MG63 (cell line): ENCODE data around the gene METTL22. TPM values are rescaled to one million over a fixed set of nuclear protein-coding genes. Genes with fewer than 3 reads are reported as not detected.

ENCODE experiments used
- DNase-seq: peaks from one replicate; pipeline ENCODE4 v3.0.0-alpha.2; 2020
- H3K27me3 ChIP-seq: fragments of 250-450 bp; sonication (Bioruptor Pico); 2 replicates; pipeline ENCODE4 v1.5.1; 2020; ENCODE audit warnings: mild to moderate bottlenecking, moderate library complexity
- H3K36me3 ChIP-seq: fragments of 250-450 bp; sonication (Bioruptor Pico); 2 replicates; pipeline ENCODE4 v1.5.1; 2020; ENCODE audit warnings: mild to moderate bottlenecking, moderate library complexity
- H3K4me3 ChIP-seq: fragments of 250-450 bp; sonication (Bioruptor Pico); 2 replicates; pipeline ENCODE4 v1.5.1; 2020; ENCODE audit warnings: mild to moderate bottlenecking, moderate library complexity
- H3K9me3 ChIP-seq: fragments of 250-450 bp; sonication (Bioruptor Pico); 2 replicates; pipeline ENCODE4 v1.5.1; 2020; ENCODE audit warnings: mild to moderate bottlenecking, moderate library complexity
- total RNA-seq: library from RNA; depleted of rRNA; stranded (reverse); fragments of >200 nt; shearing (Covaris generic); gene quantifications from 2 replicates; pipeline ENCODE4 v1.2.3, GENCODE V29; 2014; ENCODE audit warnings: low replicate concordance

Gene METTL22
- total RNA-seq, 1 experiment from 2014 or later = 30.4 TPM

DNA sequence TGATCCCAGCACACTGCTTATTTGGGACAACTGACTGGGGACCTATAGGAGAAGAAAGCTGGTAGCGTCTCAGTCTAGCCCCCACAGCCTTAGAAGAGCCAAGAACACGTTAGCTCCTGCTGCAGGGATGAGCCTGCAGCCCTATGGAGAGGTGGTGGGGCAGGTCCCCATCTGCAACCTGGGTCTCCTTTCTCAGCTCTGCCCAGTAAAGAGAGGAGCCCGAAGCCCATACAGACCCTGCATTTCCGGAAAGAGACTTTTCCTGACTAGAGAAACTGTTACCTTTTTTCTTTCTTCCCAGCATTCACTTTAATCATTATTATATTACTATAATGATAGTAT is 788 bp downstream of the METTL22 start:
- Histone ChIP-seq H3K9me3 (no peaks in the 10 kb centered on the region), H3K27me3 (peaks cover 15% of the 10 kb centered on the region), H3K4me3 (peak overlapping the region; percentile 98), H3K36me3 (peaks cover 39% of the 10 kb centered on the region)
- DNase-seq = no peak

DNA sequence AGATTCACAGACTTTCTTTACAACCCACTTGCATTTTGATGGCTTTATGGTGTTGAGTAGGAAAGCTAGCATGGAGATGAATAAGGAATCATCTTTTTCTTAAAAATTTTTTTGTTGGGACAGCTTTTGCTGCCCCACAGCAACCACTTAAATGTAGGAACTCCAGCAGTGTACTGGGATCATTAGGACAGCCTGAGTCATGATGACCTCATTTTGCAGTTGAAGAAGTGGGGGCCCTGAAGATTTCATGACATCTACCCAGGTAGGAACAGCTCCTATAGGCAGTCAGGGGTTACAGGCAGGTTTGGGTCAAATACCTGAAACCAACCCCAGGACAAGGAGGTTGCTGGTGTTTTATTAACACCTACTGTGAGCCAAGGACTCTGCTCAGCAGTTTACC is 2.1 kb downstream of the METTL22 start:
- H3K4me3 ChIP-seq = no peak overlapping the region
- H3K36me3 ChIP-seq = peaks cover 53% of the 10 kb centered on the region
- H3K9me3 ChIP-seq = no peaks in the 10 kb centered on the region
- H3K27me3 ChIP-seq = peaks cover 9% of the 10 kb centered on the region
- DNase-seq = no peak

DNA sequence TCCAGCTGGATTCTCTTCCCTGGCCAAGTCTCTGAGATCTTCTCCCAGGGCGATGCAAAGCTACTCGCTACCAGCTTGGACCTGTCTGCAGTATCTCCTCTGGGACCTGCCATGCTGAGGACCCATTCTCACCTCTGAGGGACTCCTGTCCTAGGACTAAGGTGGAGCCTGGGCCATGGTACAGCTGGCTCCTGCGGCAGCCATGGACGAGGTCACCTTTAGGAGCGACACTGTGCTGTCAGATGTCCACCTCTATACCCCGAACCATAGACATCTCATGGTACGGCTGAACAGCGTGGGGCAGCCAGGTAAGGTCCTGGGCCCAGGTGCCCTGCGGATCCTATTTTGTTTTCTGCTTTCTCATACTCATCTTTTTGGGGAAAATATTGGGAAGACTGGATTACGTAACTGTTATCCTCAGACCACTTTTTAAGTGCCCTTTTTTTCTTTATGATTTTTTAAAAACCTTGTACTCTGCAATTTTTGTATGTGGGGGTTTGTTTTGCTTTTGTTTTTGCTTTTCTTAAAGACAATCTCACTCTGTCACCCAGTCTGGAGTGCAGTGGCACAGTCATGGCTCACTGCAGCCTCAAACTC is 4.1 kb downstream of the METTL22 start:
- Histone ChIP-seq H3K36me3 (peaks cover 72% of the 10 kb centered on the region), H3K9me3 (no peaks in the 10 kb centered on the region), H3K27me3 (no peaks in the 10 kb centered on the region), H3K4me3 (no peak overlapping the region)
- DNase-seq = no peak

DNA sequence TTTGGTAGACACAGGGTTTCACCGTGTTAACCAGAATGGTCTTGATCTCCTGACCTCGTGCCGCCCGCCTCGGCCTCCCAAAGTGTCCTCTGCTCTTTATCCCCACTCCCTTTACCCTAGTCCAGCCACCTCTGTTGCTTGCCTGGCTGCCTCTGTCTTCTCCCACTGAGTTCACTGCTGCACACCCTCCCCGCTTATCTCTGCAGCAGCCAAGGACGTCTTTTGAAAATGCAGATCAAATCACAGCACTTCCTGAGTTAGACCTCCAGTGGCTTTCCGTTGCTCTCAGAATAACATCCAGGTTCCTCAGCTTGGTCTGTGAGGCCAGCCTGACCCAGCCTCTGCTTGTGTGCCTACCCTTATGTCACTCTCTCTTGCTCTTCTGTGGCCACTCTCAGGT is 5.4 kb downstream of the METTL22 start:
- H3K36me3 ChIP-seq = peaks cover 81% of the 10 kb centered on the region

DNA sequence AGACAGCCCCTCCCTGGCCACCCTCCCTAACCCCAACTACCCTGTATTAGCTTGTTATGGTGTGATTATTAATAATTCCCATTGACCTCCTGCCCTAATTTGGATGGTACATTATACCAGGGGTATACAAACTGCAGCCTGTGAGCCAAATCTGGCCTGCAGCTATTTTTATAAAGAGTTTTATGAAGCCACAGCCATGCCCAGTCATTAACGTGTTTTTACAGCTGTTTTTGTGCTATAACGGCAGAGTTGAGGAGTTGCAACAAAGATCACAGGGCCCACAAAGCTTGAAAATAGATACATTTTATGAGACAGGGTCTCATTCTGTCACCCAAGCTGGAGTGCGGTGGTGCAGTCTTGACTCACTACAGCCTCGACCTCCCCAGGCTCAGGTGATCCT is 6.0 kb downstream of the METTL22 start:
- no peak for DNase-seq
- Histone ChIP-seq H3K4me3 (no peak overlapping the region), H3K36me3 (peaks cover 80% of the 10 kb centered on the region), H3K27me3 (no peaks in the 10 kb centered on the region), H3K9me3 (no peaks in the 10 kb centered on the region)

More for the DNA sequence above, 5.4 kb downstream of the METTL22 start:
- Histone ChIP-seq H3K27me3 (no peaks in the 10 kb centered on the region), H3K9me3 (no peaks in the 10 kb centered on the region), H3K4me3 (no peak overlapping the region)
- DNase-seq = no peak

DNA sequence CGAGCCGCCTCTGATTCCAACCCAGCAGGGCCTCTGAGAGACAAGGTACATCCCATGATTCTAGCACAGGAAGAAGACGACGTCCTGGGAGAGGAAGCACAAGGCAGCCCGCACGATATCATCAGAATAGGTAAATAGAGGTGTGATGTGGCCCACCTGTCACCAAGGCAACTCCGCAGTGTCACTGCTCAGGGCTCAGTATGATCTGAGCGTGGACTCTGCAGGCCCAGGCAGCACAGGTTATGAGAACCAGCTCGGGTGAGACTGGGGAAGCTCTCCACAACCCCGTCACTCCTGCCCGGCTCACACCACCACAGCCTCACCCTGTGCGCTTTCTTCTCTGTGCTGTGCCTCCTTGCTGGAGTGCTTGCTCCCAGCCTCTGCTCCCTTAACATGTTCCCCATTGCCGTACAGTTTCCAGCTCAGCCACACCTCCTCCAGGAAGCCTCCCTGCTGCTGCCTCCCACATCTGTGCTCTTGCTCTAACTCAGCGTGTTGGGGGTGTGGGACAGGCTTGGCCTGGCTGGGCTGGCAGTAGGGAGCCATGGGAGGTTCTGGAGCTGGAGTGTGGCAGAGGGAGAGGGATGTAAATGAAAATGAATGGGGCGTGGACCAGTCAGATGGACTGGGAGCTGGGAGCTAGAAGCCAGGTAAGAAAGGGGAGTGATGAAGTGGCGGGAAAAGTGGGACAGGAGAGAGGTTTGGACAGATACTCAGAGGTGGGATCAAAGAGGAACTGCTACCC is 7.7 kb downstream of the METTL22 start:
- Histone ChIP-seq H3K9me3 (no peaks in the 10 kb centered on the region), H3K36me3 (peaks cover 77% of the 10 kb centered on the region), H3K27me3 (no peaks in the 10 kb centered on the region), H3K4me3 (no peak overlapping the region)
- DNase-seq = no peak

DNA sequence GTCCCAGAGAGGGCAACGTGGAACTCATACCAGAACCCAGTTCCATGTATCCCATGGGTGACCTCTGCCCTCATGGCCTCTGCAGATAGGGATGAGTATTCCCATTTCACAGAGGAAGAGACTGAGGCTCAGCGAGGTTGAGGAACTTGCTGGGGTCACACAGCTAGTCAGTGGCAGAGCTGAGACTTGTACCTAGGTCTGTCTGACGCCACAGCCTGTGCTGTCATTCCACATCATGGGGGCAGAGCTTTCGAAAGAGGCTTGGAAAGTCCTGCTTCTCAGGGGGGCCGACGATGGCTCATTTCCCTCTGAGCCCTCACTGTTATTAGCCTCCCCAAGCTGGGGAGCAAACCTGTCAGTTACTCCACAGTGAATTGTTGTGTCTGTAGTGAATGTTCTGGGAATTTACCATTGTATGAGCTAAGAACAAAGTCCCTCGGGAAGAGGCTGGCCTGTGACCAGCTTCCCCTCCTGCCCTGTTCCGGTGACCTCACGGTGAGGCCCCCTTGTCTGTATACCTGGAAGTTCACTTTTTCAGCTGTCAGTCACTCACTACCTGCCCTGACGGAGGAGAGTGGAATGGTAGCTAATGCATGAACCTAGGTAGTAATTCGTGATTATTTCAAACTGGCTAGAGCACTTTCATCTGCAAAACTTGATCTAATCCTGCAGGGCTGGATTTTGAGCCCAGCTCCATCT is 8.9 kb downstream of the METTL22 start:
- Histone ChIP-seq H3K9me3 (no peaks in the 10 kb centered on the region), H3K27me3 (no peaks in the 10 kb centered on the region), H3K36me3 (peaks cover 73% of the 10 kb centered on the region), H3K4me3 (no peak overlapping the region)
- no peak for DNase-seq

DNA sequence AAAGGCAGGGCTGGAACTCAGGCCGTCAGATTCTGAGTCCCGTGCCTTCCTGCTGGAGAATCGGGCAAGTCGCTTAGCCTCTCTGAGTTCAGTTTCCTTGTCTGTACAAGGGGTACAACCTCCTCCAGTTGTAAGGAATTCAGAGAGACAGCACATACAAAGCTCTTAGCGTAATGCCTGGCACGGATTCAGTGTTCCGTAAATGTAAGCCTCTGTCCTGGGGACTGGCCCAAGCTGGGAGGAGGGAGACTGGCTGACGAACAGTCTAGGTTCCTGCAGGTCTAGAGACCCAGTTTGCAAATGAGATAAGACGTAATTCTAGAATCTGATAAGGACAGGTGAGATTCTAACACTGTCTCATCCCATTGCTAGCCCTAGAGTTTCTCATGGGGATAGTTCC is 9.9 kb downstream of the METTL22 start:
- peaks cover 68% of the 10 kb centered on the region for H3K36me3 ChIP-seq
- no peaks in the 10 kb centered on the region for H3K9me3 ChIP-seq
- no peaks in the 10 kb centered on the region for H3K27me3 ChIP-seq
- DNase-seq = no peak
- no peak overlapping the region for H3K4me3 ChIP-seq

DNA sequence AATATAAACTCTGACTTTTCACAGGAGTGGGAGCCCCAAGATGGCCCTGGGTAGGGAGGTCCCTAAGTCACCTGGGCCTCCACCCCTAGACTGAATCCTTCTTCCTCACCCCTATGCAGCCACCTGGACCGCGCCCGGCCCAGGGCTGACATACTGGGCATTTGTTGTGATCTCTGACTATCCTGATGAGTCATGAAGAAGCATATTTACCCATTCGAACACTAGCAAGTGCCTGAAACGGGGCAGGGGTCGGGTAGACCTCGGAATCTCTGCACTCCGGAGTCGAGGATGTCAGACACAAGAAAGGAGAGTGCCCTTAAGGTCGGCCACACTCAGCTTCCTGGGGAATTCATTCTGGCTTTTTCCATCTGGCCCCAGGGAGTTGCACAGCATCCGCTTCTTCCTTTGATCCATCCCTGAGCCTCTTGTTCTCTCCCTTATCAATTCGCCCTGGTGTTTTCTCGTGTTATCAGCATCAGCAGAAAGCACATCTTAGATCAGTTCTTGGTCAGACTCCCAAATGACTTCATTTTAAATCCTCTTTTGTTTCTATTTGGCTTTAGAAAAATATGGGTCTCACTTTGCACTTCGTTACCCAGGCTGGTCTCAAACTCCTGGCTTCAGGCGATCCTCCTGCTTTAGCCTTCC is 10.4 kb downstream of the METTL22 start:
- H3K4me3 ChIP-seq = no peak overlapping the region
- no peaks in the 10 kb centered on the region for H3K9me3 ChIP-seq
- no peaks in the 10 kb centered on the region for H3K27me3 ChIP-seq
- peaks cover 65% of the 10 kb centered on the region for H3K36me3 ChIP-seq
- no peak for DNase-seq

DNA sequence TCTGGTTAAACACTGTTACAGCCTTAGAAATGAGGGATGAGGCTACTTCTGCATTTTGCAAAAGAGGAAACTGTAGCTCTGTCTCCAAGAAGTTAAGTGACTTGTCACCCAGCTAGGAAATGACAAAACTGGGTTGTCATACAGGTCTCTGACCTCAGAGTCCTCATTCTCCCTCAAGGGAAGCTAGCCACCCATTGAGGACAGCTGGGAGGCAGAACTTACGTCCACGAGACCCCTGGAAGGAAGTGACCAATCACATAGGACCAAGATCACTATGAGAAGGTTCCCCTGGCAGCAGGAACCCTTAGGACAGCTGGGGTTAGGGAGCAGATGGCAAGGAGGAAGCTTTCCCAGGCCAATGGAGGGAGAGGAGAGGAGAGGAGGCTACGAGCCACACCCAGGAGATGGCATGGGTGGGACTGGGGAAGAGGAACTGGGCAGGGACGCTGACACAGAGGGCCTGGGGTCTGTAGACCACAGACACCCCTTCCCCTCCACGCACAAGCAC is 11.2 kb downstream of the METTL22 start:
- Histone ChIP-seq H3K27me3 (no peaks in the 10 kb centered on the region), H3K9me3 (no peaks in the 10 kb centered on the region), H3K4me3 (no peak overlapping the region), H3K36me3 (peaks cover 63% of the 10 kb centered on the region)
- no peak for DNase-seq

DNA sequence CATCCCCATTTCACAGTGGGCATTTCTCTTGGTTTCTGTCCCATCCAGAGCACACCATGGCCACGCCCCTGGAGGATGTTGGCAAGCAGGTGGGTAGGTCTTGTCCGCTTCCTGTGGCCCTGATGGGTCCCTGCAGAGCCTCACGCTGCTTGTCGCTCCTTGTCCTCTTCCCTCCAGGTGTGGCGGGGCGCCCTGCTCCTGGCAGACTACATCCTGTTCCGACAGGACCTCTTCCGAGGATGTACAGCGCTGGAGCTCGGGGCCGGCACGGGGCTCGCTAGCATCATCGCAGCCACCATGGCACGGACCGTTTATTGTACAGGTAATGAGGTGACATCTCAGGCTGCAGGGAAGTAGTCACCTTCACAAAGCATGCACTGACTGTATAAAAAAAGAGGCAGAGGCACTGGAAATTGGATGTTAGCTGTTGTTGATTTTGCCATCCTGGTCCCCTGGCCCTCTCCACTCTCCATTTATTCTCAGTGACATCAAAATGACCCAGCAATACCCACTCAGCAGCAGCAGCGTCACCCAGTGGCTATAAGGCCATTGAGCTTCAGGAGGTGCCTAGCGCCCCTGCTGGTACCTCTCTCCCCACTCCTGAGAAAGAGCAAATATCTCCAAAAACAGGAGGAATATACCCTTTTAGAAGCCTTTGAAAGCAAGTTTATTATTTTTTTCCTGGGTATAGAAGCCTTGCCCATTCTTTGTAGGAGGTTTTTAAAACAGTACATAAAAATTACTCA is 13.7 kb downstream of the METTL22 start:
- no peaks in the 10 kb centered on the region for H3K27me3 ChIP-seq
- H3K9me3 ChIP-seq = no peaks in the 10 kb centered on the region
- peaks cover 60% of the 10 kb centered on the region for H3K36me3 ChIP-seq
- DNase-seq = no peak
- H3K4me3 ChIP-seq = no peak overlapping the region

DNA sequence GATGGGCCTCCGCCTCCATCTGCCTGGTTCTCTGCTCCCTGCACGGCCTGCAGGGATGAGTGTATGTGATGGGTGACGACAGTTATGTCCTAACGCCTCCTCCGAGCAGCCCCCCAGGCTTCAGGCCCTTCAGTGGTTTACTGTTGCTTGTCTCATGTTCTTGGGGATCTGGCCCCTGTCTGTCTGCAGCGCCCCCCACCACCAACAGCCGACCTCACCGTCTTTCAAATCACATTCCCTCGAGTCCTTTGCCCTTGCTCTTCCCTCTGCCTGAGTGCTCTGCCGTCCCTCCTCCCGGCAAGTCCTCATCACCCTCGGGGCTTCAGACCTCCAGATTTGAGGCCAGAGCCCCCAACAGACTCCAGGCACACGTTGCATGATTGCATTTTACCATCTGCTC is 18.2 kb downstream of the METTL22 start:
- no peak overlapping the region for H3K4me3 ChIP-seq
- DNase-seq = no peak
- H3K36me3 ChIP-seq = peaks cover 70% of the 10 kb centered on the region
- no peaks in the 10 kb centered on the region for H3K27me3 ChIP-seq
- no peaks in the 10 kb centered on the region for H3K9me3 ChIP-seq

DNA sequence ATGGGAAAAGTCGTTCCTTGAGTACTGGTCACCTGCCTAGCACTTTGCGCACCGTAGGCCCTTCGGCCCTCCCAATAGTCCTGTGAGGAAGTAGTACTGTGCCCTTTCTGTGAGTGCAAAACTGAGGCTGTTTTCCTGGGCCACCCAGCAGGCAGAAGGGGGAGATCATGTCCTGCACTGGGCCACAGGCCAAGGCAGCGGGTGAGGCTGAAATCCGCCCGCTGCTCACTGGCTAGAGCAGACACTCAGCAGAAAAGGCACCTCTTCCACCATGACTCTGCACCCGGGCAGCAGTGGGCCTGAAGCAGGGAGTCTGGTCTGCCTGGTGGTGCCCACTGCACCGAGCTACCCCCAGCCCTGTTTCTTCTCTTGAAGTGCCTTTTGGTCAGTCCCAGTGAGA is 20.2 kb downstream of the METTL22 start:
- Histone ChIP-seq H3K27me3 (no peaks in the 10 kb centered on the region), H3K9me3 (no peaks in the 10 kb centered on the region), H3K4me3 (no peak overlapping the region), H3K36me3 (peaks cover 72% of the 10 kb centered on the region)
- no peak for DNase-seq

DNA sequence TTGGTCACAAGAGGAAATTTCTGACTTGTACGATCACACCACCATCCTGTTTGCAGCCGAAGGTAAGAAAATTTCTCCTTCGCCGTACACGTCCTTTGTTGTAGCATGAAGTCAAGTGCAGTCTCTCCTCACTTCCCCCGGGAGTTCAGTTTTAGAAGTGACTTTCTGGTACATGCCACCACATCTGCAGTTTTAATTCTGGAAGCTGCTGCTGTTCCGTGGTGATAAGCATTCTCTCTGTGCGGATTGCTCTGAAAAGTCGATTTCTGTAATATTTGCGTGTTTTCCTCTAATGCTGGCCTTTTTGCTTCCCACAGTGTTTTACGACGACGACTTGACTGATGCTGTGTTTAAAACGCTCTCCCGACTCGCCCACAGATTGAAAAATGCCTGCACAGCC is 20.6 kb downstream of the METTL22 start:
- Histone ChIP-seq H3K36me3 (peaks cover 76% of the 10 kb centered on the region), H3K4me3 (no peak overlapping the region)

DNA sequence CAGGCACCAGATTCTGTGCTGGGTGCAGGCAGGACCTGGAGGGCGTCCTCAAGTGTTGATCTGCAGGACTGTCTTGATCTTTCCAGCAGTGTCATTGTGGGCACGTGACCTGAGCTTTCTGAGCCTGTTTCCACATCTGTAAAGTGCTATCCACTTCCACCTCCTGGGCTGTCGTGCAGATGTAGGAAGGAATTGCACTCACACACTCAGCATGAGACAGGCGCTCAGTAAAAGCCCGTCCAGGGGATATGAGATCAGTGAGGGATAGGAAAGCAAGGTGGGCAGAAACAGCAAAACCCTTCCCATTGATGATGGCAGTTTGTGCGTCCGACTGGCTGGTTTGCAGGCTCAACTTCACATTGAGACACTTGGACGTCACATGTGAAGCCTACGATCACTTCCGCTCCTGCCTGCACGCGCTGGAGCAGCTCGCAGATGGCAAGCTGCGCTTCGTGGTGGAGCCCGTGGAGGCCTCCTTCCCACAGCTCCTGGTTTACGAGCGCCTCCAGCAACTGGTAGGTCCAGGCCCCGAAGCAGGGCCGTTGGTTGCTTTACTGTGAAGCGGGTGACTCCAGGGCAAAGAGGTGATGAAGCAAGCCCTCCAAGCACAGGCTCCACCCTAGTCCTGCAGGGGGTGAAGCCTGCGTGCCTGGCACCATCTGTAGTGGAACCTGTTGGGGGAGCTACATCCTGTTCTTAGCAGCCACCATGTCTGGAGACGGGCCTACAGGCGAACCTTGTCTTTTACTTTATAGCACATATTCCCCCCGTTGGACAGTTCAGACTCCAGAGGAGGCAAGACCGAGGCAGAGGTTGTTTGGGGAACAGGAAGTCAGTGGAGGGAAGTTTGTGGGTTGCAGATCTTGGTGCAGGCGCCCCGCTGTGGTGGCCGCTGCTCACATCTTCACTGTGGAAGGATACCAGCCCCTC is 23.0 kb downstream of the METTL22 start:
- no peak for DNase-seq
- no peaks in the 10 kb centered on the region for H3K9me3 ChIP-seq
- H3K4me3 ChIP-seq = no peak overlapping the region
- H3K36me3 ChIP-seq = peaks cover 64% of the 10 kb centered on the region
- H3K27me3 ChIP-seq = no peaks in the 10 kb centered on the region

More for the DNA sequence above, 20.6 kb downstream of the METTL22 start:
- no peak for DNase-seq
- Histone ChIP-seq H3K27me3 (no peaks in the 10 kb centered on the region), H3K9me3 (no peaks in the 10 kb centered on the region)

DNA sequence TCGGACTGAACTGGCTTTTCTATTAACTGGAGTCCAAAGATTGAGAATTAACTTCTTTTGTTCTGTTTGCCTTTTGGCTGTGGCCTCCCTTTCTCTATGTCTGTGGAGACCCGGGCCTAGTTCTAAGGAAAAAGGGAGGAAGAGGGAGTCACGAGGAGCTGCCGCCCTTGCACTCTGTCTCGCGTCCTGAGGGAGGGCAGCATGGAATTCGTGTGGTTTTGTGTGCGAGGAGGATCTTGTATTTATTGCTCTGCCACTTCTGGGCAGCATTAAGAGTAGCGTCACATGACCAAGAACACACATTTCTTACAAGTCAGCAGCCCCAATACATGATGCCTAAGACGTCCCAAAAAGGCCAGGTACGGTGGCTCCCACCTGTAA is 23.6 kb downstream of the METTL22 start:
- no peak overlapping the region for H3K4me3 ChIP-seq
- H3K9me3 ChIP-seq = no peaks in the 10 kb centered on the region
- H3K36me3 ChIP-seq = peaks cover 59% of the 10 kb centered on the region
- no peaks in the 10 kb centered on the region for H3K27me3 ChIP-seq
- DNase-seq = no peak
